Caco-2 (cell line): ENCODE measurements around the gene DMKN. TPM values are rescaled to one million over a fixed set of nuclear protein-coding genes. Genes with fewer than 3 reads are reported as not detected.

Source experiments
- BruUV-seq: library from RNA; stranded (reverse); fragments of 400-500 nt; replicated peaks from 2 replicates; lab custom pipeline; 2021; lab: Mats Ljungman, UMichigan
- CTCF ChIA-PET: fragments of 300-600 bp; sonication (Branson Sonifier 250); formaldehyde crosslinking; loops from one replicate; lab custom pipeline; 2022; ENCODE audit warnings: antibody characterized with exemption; lab: Charles Lee
- POLR2A ChIA-PET: fragments of 300-600 bp; sonication (Branson Sonifier 250); formaldehyde crosslinking; loops from one replicate; lab custom pipeline; 2022; ENCODE audit warnings: antibody characterized with exemption; lab: Charles Lee
- DNase-seq, 2 experiments: peaks; one replicate each; pipeline versions ENCODE4 v3.0.0 to v3.0.0-alpha.2; 2020 to 2022
- H3K27me3 ChIP-seq: replicated peaks from 2 replicates; pipeline ENCODE4 v1.6.0; 2011; ENCODE audit warnings: low read length; ENCODE audit not compliant: control insufficient read depth, insufficient read depth
- H3K36me3 ChIP-seq: 2 replicates; pipeline ENCODE4 v1.5.1; 2011; ENCODE audit warnings: low read length; ENCODE audit not compliant: control insufficient read depth, insufficient read depth
- H3K4me1 ChIP-seq: fragments of 250-450 bp; sonication (Bioruptor Pico); 2 replicates; pipeline ENCODE4 v1.5.1; 2020; ENCODE audit warnings: mild to moderate bottlenecking
- H3K4me3 ChIP-seq: 2 replicates; pipeline ENCODE4 v1.5.1; 2011; ENCODE audit warnings: low read depth, mild to moderate bottlenecking, control low read depth, low read length
- H3K9me3 ChIP-seq: fragments of 250-450 bp; sonication (Bioruptor Pico); 2 replicates; pipeline ENCODE4 v1.5.1; 2020; ENCODE audit warnings: mild to moderate bottlenecking, moderate library complexity
- H3K27ac Mint-ChIP-seq: one replicate; pipeline ENCODE4 v1.8.0; 2022; ENCODE audit warnings: mixed read lengths; ENCODE audit not compliant: unreplicated experiment
- H3K27me3 Mint-ChIP-seq: one replicate; pipeline ENCODE4 v1.8.0; 2022; ENCODE audit warnings: mixed read lengths; ENCODE audit not compliant: insufficient read depth, unreplicated experiment
- H3K36me3 Mint-ChIP-seq: one replicate; pipeline ENCODE4 v1.8.0; 2022; ENCODE audit warnings: mild to moderate bottlenecking, mixed read lengths; ENCODE audit not compliant: insufficient read depth, unreplicated experiment
- H3K4me1 Mint-ChIP-seq: one replicate; pipeline ENCODE4 v1.8.0; 2022; ENCODE audit warnings: low read depth, mixed read lengths; ENCODE audit not compliant: unreplicated experiment
- H3K4me3 Mint-ChIP-seq: one replicate; pipeline ENCODE4 v1.8.0; 2022; ENCODE audit warnings: mild to moderate bottlenecking, moderate library complexity, mixed read lengths; ENCODE audit not compliant: unreplicated experiment
- H3K9me3 Mint-ChIP-seq: one replicate; pipeline ENCODE4 v1.8.0; 2022; ENCODE audit warnings: mixed read lengths; ENCODE audit not compliant: unreplicated experiment
- intact Hi-C: fragments of 100-400 bp; cut with micrococcal nuclease; formaldehyde crosslinking; loops from one replicate; pipeline ENCODE4 v1.10.0; 2022; ENCODE audit not compliant: unreplicated experiment
- total RNA-seq: library from RNA; stranded (reverse); gene quantifications from 2 replicates; pipeline ENCODE4 v1.2.3, GENCODE V29; 2022
- TF ChIP-seq, protein P1 (sequence below), 2 experiments: fragments of 200-600 bp in 1 of 2; IDR thresholded peaks; 1 replicate in 1 of 2; 2 replicates in 1 of 2; pipeline versions ENCODE4 v1.5.1 to v1.8.0; 2011 to 2022; ENCODE audit warnings: antibody characterized with exemption in 1 of 2, control low read depth in 1 of 2, inconsistent platforms in 1 of 2, low read depth in 1 of 2, low read length in 1 of 2, mild to moderate bottlenecking in 1 of 2, moderate library complexity in 1 of 2; ENCODE audit not compliant: insufficient read depth in 1 of 2, severe bottlenecking in 1 of 2, unreplicated experiment in 1 of 2

The DMKN gene
- total RNA-seq, 1 experiment from 2014 or later: 341 TPM

DNA sequence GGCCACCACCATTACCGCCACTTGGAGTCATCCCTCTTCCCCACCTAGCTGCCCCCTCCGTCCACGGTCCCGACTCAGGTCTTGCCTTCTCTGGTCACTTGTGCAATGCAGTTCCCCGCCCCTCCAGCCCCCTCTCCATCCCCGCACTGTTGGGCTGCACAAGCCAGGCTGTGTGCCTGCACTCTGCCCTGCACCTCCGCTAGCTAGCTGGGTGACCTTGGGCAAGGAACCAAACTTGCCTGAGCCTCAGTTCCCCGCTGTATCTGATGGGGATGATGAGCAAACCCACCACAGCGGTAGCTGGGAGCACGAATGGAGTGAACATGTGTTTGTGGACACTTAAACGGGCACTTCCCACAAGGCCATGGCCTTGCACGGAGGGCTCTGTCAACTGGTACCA, 26.4 kb upstream of the DMKN start:
- Histone ChIP-seq H3K4me3 (no peak overlapping the region), H3K36me3 (no peaks in the 10 kb centered on the region), H3K27me3 (no peaks in the 10 kb centered on the region), H3K4me1 (peaks cover 7% of the 10 kb centered on the region; the same call in 1 of the 2 replicates), H3K9me3 (no peaks in the 10 kb centered on the region)
- intact Hi-C loops: no loop called here
- Mint-ChIP-seq H3K36me3 (no peaks in the 10 kb centered on the region), H3K4me3 (no peak overlapping the region), H3K27me3 (no peaks in the 10 kb centered on the region), H3K9me3 (no peaks in the 10 kb centered on the region), H3K27ac (no peak overlapping the region), H3K4me1 (peaks cover 6% of the 10 kb centered on the region)
- no TSS peak for BruUV-seq
- TF ChIP-seq, protein P1, sequence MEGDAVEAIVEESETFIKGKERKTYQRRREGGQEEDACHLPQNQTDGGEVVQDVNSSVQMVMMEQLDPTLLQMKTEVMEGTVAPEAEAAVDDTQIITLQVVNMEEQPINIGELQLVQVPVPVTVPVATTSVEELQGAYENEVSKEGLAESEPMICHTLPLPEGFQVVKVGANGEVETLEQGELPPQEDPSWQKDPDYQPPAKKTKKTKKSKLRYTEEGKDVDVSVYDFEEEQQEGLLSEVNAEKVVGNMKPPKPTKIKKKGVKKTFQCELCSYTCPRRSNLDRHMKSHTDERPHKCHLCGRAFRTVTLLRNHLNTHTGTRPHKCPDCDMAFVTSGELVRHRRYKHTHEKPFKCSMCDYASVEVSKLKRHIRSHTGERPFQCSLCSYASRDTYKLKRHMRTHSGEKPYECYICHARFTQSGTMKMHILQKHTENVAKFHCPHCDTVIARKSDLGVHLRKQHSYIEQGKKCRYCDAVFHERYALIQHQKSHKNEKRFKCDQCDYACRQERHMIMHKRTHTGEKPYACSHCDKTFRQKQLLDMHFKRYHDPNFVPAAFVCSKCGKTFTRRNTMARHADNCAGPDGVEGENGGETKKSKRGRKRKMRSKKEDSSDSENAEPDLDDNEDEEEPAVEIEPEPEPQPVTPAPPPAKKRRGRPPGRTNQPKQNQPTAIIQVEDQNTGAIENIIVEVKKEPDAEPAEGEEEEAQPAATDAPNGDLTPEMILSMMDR (IDR thresholded peaks at IDR 0.05; ENCODE audit: insufficient read depth in 1 of 2, low read depth in 1 of 2, low read length in 1 of 2, severe bottlenecking in 1 of 2, unreplicated experiment in 1 of 2): no peak
- DNase-seq: no peak
- CTCF ChIA-PET: no interaction called here
- POLR2A ChIA-PET: no interaction called here

DNA sequence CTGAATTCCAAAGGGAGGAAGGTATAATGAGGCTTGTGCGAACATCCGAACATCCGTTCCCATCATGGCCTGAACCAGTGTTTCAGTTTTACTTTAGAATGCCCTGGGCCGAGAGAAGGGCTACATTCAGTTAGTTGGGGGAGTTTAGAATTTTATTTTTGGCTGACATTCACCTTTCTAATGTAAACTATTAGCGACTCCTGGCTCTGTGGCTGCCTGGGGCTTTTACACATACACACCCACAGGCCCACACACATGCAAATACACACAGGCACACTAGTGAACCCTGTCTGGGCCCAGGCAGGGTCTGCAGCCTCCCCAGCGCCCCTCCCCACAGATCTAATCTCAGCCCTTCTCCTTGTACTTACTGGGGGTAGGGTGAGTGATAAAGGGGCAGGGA, 25.9 kb upstream of the DMKN start:
- TF ChIP-seq, protein P1 (IDR thresholded peaks at IDR 0.05; ENCODE audit: insufficient read depth in 1 of 2, low read depth in 1 of 2, low read length in 1 of 2, severe bottlenecking in 1 of 2, unreplicated experiment in 1 of 2): no peak
- H3K9me3 Mint-ChIP-seq: no peaks in the 10 kb centered on the region
- H3K4me3 Mint-ChIP-seq: no peak overlapping the region
- H3K4me3 ChIP-seq: no peak overlapping the region
- H3K9me3 ChIP-seq: no peaks in the 10 kb centered on the region
- H3K27me3 ChIP-seq: no peaks in the 10 kb centered on the region
- POLR2A ChIA-PET: no interaction called here
- BruUV-seq: no TSS peak
- DNase-seq: no peak
- H3K4me1 ChIP-seq: peaks cover 3% of the 10 kb centered on the region; the same call in 1 of the 2 replicates
- H3K4me1 Mint-ChIP-seq: peaks cover 2% of the 10 kb centered on the region
- H3K27me3 Mint-ChIP-seq: no peaks in the 10 kb centered on the region
- H3K36me3 ChIP-seq: no peaks in the 10 kb centered on the region
- intact Hi-C loops: no loop called here
- H3K36me3 Mint-ChIP-seq: no peaks in the 10 kb centered on the region
- no peak overlapping the region for H3K27ac Mint-ChIP-seq
- CTCF ChIA-PET: interaction anchor here (1.3 kb wide), 1 partner anchor 29 kb away, joined by 3 read pairs; no protein-coding TSS in a partner anchor

DNA sequence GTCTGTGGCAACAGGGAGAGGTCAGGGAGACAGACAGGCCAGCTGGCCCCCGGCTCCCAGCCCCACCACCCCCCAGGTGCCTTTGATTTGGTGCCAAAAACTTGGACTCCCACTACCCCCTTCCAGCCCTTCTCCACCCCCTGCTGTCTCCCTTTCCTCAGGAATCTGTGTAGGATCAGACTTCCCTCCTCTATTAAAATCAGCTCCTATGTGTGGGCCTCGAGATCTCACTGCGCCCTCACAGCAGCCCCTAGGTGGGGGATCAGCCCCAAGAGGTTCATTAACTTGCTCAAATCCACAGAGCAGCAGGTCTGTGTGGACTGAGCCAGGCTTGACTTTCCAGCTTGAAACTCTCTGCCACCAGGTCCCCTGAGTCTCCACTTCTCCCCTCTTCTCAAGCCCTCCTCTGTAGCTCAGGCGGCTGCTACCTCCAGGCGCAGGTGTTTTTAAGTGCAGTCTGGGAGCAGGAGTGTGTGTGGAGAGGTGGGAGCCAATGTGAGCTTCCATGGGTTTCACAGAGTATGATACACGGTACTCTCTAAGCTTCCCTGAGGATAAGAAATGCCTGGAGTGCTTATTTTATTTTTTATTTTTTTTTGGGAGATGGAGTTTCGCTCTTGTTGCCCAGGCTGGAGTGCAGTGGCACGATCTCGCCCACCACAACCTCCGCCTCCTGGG, 21.5 kb upstream of the DMKN start:
- no peaks in the 10 kb centered on the region for H3K36me3 ChIP-seq
- Mint-ChIP-seq H3K36me3 (no peaks in the 10 kb centered on the region), H3K27me3 (peaks cover 11% of the 10 kb centered on the region), H3K4me1 (no peaks in the 10 kb centered on the region), H3K9me3 (no peaks in the 10 kb centered on the region), H3K27ac (no peak overlapping the region), H3K4me3 (no peak overlapping the region)
- DNase-seq: no peak
- H3K4me1 ChIP-seq: no peaks in the 10 kb centered on the region
- BruUV-seq: no TSS peak
- TF ChIP-seq, protein P1 (IDR thresholded peaks at IDR 0.05; ENCODE audit: insufficient read depth in 1 of 2, low read depth in 1 of 2, low read length in 1 of 2, severe bottlenecking in 1 of 2, unreplicated experiment in 1 of 2): no peak
- H3K9me3 ChIP-seq: no peaks in the 10 kb centered on the region
- intact Hi-C loops: no loop called here
- H3K27me3 ChIP-seq: no peaks in the 10 kb centered on the region
- ChIA-PET POLR2A (interaction anchor here (1.0 kb wide), 1 partner anchor 24 kb away, joined by 3 read pairs; no protein-coding TSS in a partner anchor), CTCF (no interaction called here)
- no peak overlapping the region for H3K4me3 ChIP-seq
